Thyroid gland (tissue), 4 donors: ENCODE measurements around the gene USP32. TPM values are rescaled to one million over a fixed set of nuclear protein-coding genes. Genes with fewer than 3 reads are reported as not detected.

Source experiments
- DNase-seq, 2 donors: peaks; one replicate each; pipeline ENCODE4 v3.0.0-alpha.2; 2019
- H3K27ac ChIP-seq, 3 donors: fragments of 200-600 bp; sonication (generic); 1 replicate in 2 of 3; 2 replicates in 1 of 3; pipeline ENCODE4 v1.5.1; 2016 to 2019; ENCODE audit warnings: mild to moderate bottlenecking in 1 of 3, moderate library complexity in 1 of 3
- H3K27me3 ChIP-seq: fragments of 200-600 bp; sonication (generic); one replicate; pipeline ENCODE4 v1.5.1; 2019
- H3K36me3 ChIP-seq, 2 donors: fragments of 200-600 bp; sonication (generic); one replicate each; pipeline ENCODE4 v1.5.1; 2016 to 2019
- H3K4me1 ChIP-seq, 2 donors: fragments of 200-600 bp; sonication (generic); one replicate each; pipeline ENCODE4 v1.5.1; 2017 to 2019
- H3K4me3 ChIP-seq, 3 donors: fragments of 200-600 bp; sonication (generic); replicated peaks in 1 of 3; 1 replicate in 2 of 3; 2 replicates in 1 of 3; pipeline ENCODE4 v1.5.1; 2016; ENCODE audit warnings: mild to moderate bottlenecking in 1 of 3
- H3K9me3 ChIP-seq: fragments of 200-600 bp; sonication (generic); one replicate; pipeline ENCODE4 v1.5.1; 2017
- POLR2A ChIP-seq, 2 donors: fragments of 450-650 bp; IDR thresholded peaks; one replicate each; pipeline ENCODE4 v1.6.1; 2017; ENCODE audit warnings: antibody characterized with exemption in 2 of 2, mild to moderate bottlenecking in 2 of 2, moderate library complexity in 1 of 2
- WGBS, 2 donors: methylation state at CpG; one replicate each; pipeline ENCODE4 v1.1.5; 2017; 5-methylcytosine and 5-hydroxymethylcytosine counted together
- intact Hi-C: fragments of 100-400 bp; cut with DNase I; formaldehyde crosslinking; loops from one replicate; pipeline ENCODE4 v1.15.1; 2023
- total RNA-seq, 4 donors: library from RNA; depleted of rRNA; stranded (reverse); fragments of >200 nt; gene quantifications; one replicate each; pipeline ENCODE4 v1.2.3, GENCODE V29; 2016
- TF ChIP-seq, protein P1 (sequence below), 6 experiments: fragments of 200-600 bp in 3 of 6; fragments of 450-650 bp in 3 of 6; sonication (generic) in 3 of 6; IDR thresholded peaks; one replicate each; pipeline ENCODE4 v1.5.1; 2016 to 2019; ENCODE audit warnings: antibody characterized with exemption in 6 of 6, mild to moderate bottlenecking in 2 of 6, inconsistent platforms in 1 of 6, moderate library complexity in 1 of 6

USP32 gene
- total RNA-seq, 4 donors from 2014 or later: 49.9 to 76.5 (median 65.0) TPM

GRCh38 chr17:60157487-60158040 lies 234.4 kb downstream of the USP32 start:
- Histone ChIP-seq H3K36me3 (no peaks in the 10 kb centered on the region), H3K4me1 (peaks cover 0 to 11% of the 10 kb centered on the region in 2 donors), H3K9me3 (no peaks in the 10 kb centered on the region), H3K4me3 (no peak overlapping the region), H3K27ac (no peak overlapping the region), H3K27me3 (no peaks in the 10 kb centered on the region)
- TF ChIP-seq, protein P1, sequence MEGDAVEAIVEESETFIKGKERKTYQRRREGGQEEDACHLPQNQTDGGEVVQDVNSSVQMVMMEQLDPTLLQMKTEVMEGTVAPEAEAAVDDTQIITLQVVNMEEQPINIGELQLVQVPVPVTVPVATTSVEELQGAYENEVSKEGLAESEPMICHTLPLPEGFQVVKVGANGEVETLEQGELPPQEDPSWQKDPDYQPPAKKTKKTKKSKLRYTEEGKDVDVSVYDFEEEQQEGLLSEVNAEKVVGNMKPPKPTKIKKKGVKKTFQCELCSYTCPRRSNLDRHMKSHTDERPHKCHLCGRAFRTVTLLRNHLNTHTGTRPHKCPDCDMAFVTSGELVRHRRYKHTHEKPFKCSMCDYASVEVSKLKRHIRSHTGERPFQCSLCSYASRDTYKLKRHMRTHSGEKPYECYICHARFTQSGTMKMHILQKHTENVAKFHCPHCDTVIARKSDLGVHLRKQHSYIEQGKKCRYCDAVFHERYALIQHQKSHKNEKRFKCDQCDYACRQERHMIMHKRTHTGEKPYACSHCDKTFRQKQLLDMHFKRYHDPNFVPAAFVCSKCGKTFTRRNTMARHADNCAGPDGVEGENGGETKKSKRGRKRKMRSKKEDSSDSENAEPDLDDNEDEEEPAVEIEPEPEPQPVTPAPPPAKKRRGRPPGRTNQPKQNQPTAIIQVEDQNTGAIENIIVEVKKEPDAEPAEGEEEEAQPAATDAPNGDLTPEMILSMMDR (IDR thresholded peaks at IDR 0.05): no peak
- TF ChIP-seq POLR2A (IDR thresholded peaks at IDR 0.05): no peak
- intact Hi-C loops: no loop called here
- no peak for DNase-seq
- 54 to 77% methylated on average over 13 of the region's 18 CpGs for WGBS, 2 donors

- 73 to 85% methylated on average over 8 of the region's 8 CpGs for WGBS, 2 donors
- H3K27ac ChIP-seq: no peak overlapping the region
- no peak overlapping the region for H3K4me3 ChIP-seq
- TF ChIP-seq, protein P1 (IDR thresholded peaks at IDR 0.05): no peak
- TF ChIP-seq POLR2A (IDR thresholded peaks at IDR 0.05): no peak
- H3K4me1 ChIP-seq: peaks cover 0 to 7% of the 10 kb centered on the region in 2 donors
- H3K9me3 ChIP-seq: no peaks in the 10 kb centered on the region
- no peak for DNase-seq
- H3K36me3 ChIP-seq: no peaks in the 10 kb centered on the region
- H3K27me3 ChIP-seq: no peaks in the 10 kb centered on the region
- intact Hi-C loops: no loop called here
These were observed 235.2 kb downstream of the USP32 start for GRCh38 chr17:60156746-60157145.

- DNase-seq: no peak
- peaks cover 7% of the 10 kb centered on the region for H3K27me3 ChIP-seq
- 63 to 67% methylated on average over 8 to 9 of the region's 9 CpGs for WGBS, 2 donors
- intact Hi-C loops: no loop called here
- H3K36me3 ChIP-seq: no peaks in the 10 kb centered on the region
- no peak overlapping the region for H3K4me3 ChIP-seq
- TF ChIP-seq, protein P1 (IDR thresholded peaks at IDR 0.05): no peak
- H3K9me3 ChIP-seq: no peaks in the 10 kb centered on the region
- H3K4me1 ChIP-seq: peaks cover 0 to under 1% of the 10 kb centered on the region in 2 donors
- H3K27ac ChIP-seq: no peak overlapping the region
These were observed 236.1 kb downstream of the USP32 start for GRCh38 chr17:60155815-60156214.

GRCh38 chr17:60155427-60155814 lies 236.5 kb downstream of the USP32 start:
- DNase-seq: no peak
- Histone ChIP-seq H3K36me3 (no peaks in the 10 kb centered on the region), H3K4me1 (peaks cover 0 to 2% of the 10 kb centered on the region in 2 donors), H3K4me3 (no peak overlapping the region), H3K27me3 (peaks cover 8% of the 10 kb centered on the region), H3K27ac (no peak overlapping the region), H3K9me3 (no peaks in the 10 kb centered on the region)
- 44 to 62% methylated on average over 3 of the region's 3 CpGs for WGBS, 2 donors
- intact Hi-C loops: no loop called here
- TF ChIP-seq POLR2A (IDR thresholded peaks at IDR 0.05): no peak
- TF ChIP-seq, protein P1 (IDR thresholded peaks at IDR 0.05): no peak

DNA sequence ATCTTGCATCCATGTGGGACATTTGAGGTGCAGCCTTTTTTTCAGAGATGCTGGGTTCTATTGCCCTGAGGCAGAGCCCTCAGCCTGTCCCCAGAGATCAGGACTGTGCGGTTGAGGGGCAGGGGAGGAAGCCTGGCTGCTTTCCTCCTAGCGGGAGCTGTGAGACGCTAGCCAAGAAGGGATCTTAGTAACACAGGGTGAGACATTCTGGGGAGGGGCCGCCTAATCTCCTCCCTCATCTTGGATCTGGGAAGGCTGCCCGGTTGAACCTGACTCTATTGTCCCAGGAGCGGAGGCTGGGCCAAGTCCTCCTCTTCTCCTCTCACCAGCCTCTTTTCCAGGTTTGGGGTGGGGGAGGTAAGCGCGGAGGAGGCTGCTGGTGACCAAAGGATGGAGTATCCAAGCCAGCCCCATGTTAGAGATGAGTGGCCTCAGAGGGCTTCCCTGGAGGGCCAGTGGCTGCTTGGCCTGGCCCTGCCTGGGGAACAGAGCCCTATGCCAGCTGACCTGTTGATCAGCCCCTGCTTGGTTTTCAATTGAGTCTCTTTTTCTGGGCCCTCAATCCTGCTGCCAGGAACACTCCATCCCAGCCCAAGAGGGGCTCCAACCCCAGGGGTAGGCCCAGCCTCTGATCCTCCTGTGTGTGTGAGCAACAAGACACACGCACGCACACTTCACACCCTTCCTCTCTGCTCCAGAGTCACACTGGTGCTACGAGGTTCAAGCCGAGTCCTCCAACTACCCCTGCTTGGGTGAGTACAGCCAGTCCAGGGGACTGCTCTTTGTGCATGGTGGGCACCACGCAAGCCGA lies 237.1 kb downstream of the USP32 start:
- H3K27me3 ChIP-seq: peaks cover 13% of the 10 kb centered on the region
- 56% methylated on average over 9 to 14 of the region's 14 CpGs for WGBS, 2 donors
- H3K9me3 ChIP-seq: no peaks in the 10 kb centered on the region
- peaks cover 0 to 7% of the 10 kb centered on the region in 2 donors for H3K4me1 ChIP-seq
- TF ChIP-seq, protein P1 (IDR thresholded peaks at IDR 0.05): no peak
- no peak for TF ChIP-seq POLR2A (IDR thresholded peaks at IDR 0.05)
- peak overlapping the region in 1 of 3 donors; percentile 33 for H3K27ac ChIP-seq
- intact Hi-C loops: no loop called here
- no peak for DNase-seq
- no peaks in the 10 kb centered on the region for H3K36me3 ChIP-seq
- H3K4me3 ChIP-seq: no peak overlapping the region
